HG03196 (cell line): ENCODE measurements around the gene CSRNP3.
A peak's percentile ranks its signal among the peaks of the same experiment; 100 is the strongest.
"Not testable (repeated sequence)": the region's sequence is repeated elsewhere in the genome, so short reads cannot be mapped to it uniquely, and the experiment has no call there.

Experiments
- ATAC-seq: cut with Tn5 transposase; IDR thresholded peaks from one replicate; pipeline ENCODE4 v1.9.1; 2021; ENCODE audit not compliant: unreplicated experiment

Gene CSRNP3

GRCh38 chr2:165584126-165584654, 114.7 kb downstream of the CSRNP3 start:
- ATAC-seq, result no peak

GRCh38 chr2:165586019-165586418, 116.5 kb downstream of the CSRNP3 start:
- ATAC-seq, result no peak

- ATAC-seq, result no peak
Measured at GRCh38 chr2:165587335-165587938, 117.9 kb downstream of the CSRNP3 start.

GRCh38 chr2:165590999-165591398, 121.5 kb downstream of the CSRNP3 start:
- ATAC-seq, result not testable (repeated sequence)

GRCh38 chr2:165593081-165593480, 123.6 kb downstream of the CSRNP3 start:
- ATAC-seq, result no peak

GRCh38 chr2:165594231-165594934, 124.9 kb downstream of the CSRNP3 start:
- ATAC-seq, result no peak

- peak; percentile 95 for ATAC-seq
Measured at GRCh38 chr2:165594935-165595255, 125.4 kb downstream of the CSRNP3 start.

GRCh38 chr2:165596788-165597187, 127.3 kb downstream of the CSRNP3 start:
- no peak for ATAC-seq

GRCh38 chr2:165601065-165601830, 131.8 kb downstream of the CSRNP3 start:
- ATAC-seq, result no peak

GRCh38 chr2:165601928-165602521, 132.5 kb downstream of the CSRNP3 start:
- ATAC-seq, result no peak

- no peak for ATAC-seq
Measured at GRCh38 chr2:165609672-165610071, 140.2 kb downstream of the CSRNP3 start.

GRCh38 chr2:165610591-165611029, 141.1 kb downstream of the CSRNP3 start:
- ATAC-seq, result no peak

GRCh38 chr2:165617741-165618481, 148.4 kb downstream of the CSRNP3 start:
- ATAC-seq, result no peak

GRCh38 chr2:165618806-165619205, 149.3 kb downstream of the CSRNP3 start:
- no peak for ATAC-seq

GRCh38 chr2:165621086-165621560, 151.6 kb downstream of the CSRNP3 start:
- ATAC-seq, result no peak

- no peak for ATAC-seq
Measured at GRCh38 chr2:165623161-165623560, 153.7 kb downstream of the CSRNP3 start.

- ATAC-seq, result no peak
Measured at GRCh38 chr2:165623783-165624469, 154.4 kb downstream of the CSRNP3 start.

- ATAC-seq, result no peak
Measured at GRCh38 chr2:165624470-165624800, 154.9 kb downstream of the CSRNP3 start.

GRCh38 chr2:165627470-165627869, 158.0 kb downstream of the CSRNP3 start:
- ATAC-seq, result no peak

GRCh38 chr2:165629776-165630175, 160.3 kb downstream of the CSRNP3 start:
- ATAC-seq, result no peak
